ENCODE measurements around the gene MXD3.

The MXD3 gene

DNA sequence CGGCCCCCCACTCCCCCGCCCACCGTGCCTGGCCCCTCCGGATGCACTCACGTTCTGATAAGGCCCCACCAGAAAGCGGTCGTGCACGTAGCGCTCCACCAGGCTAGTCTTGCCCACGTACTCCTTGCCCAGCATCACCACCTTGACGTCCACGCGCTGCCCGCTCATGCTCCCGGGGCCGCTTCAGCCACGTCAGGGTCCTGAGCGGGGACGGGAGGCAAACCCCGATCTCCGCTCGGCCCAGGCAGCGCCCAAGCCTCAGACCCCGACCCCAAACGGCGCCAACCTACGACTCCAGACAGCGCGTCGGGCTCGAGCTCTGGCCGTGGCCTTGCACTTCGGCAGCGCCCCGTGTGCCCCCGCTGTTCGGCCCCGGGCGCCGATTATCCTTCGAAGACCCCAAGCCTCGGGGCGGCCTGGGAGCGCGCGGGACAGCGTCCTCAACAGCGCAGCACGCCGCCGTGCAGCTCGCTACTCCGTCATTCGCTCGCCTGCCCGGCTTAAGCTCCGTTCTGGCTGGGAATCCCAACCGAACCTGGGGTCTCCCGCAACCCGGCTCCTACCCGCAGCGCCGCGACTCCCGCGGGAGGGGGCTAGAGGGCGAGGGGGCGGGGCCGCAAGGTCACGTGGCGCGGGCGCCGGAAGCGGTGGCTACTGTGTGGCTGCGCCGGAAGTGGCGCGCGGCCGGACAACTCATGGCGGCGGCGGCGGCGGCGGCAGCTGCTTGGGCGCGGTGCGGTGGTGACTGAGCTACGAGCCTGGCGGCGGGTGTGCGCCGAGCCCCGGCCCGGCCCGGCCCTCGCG, 8.4 kb downstream of the MXD3 start, which contains the start of the genes PRELID1 and RAB24:
Gene PRELID1, plus strand, starts transcription at position 679 of the 804 bp plus-strand sequence. CDS start 187 bp downstream, outside the sequence.
Gene RAB24, minus strand, starts transcription at position 599 of the 804 bp plus-strand sequence. Its CDS starts 431 bp downstream, at position 168.
- peak; percentile 83 for DNase-seq (ENCODE audit: low spot score)

- DNase-seq (ENCODE audit: low spot score) = no peak
Measured at GRCh38 chr5:177302354-177303110, 9.2 kb downstream of the MXD3 start.

DNA sequence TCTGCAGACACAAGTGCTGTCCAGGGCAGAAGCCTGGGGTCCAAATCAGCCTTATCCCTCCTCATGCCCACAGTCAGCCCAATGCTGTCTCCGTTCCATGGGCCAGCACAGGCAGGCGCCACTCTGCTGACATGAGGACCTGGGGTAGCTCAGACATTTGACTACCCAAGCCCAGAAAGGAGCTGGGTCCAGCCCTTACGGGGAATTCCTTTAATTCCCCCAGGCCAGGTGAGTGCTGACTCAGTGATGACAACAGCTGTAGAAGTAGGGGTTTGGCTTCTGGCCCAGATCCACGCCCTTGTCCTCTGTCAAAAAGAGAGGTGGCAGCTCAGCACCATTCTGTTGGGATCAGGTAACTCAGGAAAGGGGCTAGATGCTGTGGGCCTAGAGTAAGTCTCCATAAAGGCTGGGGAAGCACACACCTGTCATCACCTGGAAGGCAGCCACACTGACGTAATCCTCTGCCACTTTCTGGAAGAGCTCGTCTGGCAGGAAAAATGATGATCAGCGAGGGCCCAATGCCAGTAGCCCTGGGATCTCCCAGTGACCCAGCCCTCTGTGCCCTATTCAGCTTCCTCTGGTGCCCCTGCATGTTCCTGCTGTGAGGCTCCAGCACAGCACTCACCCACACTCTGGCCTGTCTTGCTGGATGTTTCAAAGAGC, 10.1 kb downstream of the MXD3 start:
- peak; percentile 32 for DNase-seq (ENCODE audit: low spot score)

DNA sequence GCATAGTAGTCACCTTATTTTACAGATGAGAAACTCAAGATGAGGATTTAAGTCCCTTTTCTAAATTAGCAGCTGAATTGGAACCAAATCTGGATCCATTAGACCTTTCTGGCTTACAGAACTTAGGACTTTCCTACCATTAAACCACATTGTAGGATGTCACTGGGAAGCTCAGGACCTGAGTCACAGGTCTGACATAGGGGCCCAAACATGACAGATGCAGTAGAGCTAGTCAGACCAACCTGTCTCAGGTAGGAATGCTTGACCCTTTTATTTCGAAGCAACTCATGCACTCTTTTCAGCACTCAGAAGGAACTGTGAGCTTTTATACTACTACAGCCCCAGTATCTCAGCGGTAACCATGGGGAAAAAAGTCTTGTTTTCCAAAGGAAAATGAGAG, 10.7 kb downstream of the MXD3 start:
- DNase-seq (ENCODE audit: low spot score) = no peak

DNA sequence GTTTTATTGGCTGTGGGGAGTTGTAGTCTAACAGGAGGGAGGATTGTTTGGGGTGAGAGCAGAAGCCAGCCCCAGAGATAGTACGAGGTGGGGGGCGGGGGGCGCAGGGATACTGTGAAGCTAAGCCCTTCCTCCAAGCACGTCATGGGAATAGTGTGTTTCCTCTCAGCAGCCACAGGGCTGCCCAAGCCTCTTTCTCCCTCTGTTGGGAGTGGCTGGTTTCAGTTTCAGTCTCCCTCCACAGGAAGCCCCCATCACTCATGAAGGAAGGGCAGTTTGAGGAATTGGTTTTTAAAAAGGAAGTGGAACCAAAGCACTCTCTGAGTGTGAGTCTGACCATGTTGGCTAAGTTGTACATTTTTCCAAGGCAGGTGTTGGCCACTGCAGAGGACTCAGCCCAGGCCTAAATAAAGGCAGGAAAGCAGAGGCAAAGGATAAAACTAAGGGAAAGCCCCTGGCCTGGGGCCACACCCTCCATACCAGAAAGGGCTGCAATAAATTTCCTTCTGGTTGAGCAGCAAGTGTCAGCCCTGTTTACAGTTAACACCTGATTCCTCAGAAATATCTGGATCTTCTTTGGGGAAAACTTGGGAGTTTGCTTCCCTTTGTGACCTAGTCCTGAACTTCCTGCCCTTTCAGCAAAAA, 11.3 kb downstream of the MXD3 start:
- DNase-seq (ENCODE audit: low spot score) = peak; percentile 60

GRCh38 chr5:177299697-177300096, 12.0 kb downstream of the MXD3 start:
- no peak for DNase-seq (ENCODE audit: low spot score)

DNA sequence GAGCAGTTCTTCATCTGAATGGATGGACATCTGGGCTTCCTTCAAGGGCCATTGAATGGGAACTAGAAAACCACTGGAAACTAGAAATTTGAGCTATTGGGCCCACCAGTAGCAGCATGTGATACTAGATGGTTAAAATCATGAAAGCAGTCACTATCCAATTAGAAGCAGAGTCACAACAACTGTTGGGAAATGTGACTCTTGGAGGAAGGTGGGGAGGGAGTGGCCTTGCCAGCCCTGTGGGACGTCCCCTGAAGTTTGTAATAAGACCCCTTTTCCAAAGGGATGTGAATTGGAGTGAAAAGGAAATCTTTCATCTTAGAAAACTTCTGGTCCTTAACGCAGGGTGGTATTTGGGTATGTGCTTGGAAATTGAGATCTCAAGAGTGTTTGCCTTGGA, 13.8 kb downstream of the MXD3 start:
- no peak for DNase-seq (ENCODE audit: low spot score)

- no peak for DNase-seq (ENCODE audit: low spot score)
Measured at GRCh38 chr5:177296581-177296980, 15.1 kb downstream of the MXD3 start.

DNA sequence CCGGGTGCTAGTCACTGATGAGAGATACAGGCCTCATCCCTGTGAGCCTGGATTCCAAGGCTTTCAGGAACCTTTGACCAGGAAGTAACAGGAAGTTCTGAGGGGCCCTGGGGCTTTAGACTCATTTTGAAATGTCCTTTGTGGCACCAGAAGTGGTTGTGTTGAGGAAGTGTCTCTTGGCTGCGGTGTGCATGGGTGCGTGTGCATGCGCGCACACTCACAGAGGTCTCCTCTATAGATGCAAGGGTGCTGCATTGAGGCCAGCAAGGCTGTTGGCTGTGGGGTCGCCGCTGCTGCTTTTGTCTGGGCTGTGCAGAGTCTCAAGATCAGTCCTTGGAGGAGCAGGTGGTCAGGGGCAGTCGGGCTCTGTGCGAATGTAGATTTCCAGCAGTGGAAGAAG, 15.8 kb downstream of the MXD3 start:
- DNase-seq (ENCODE audit: low spot score) = no peak

GRCh38 chr5:177294632-177295031, 17.1 kb downstream of the MXD3 start:
- DNase-seq (ENCODE audit: low spot score) = no peak

- no peak for DNase-seq (ENCODE audit: low spot score)
Measured at GRCh38 chr5:177293819-177294581, 17.7 kb downstream of the MXD3 start.

GRCh38 chr5:177291735-177292134, 20.0 kb downstream of the MXD3 start:
- no peak for DNase-seq (ENCODE audit: low spot score)

GRCh38 chr5:177290816-177291596, 20.7 kb downstream of the MXD3 start:
- DNase-seq (ENCODE audit: low spot score) = no peak

GRCh38 chr5:177288191-177288590, 23.5 kb downstream of the MXD3 start:
- DNase-seq (ENCODE audit: low spot score) = no peak

DNA sequence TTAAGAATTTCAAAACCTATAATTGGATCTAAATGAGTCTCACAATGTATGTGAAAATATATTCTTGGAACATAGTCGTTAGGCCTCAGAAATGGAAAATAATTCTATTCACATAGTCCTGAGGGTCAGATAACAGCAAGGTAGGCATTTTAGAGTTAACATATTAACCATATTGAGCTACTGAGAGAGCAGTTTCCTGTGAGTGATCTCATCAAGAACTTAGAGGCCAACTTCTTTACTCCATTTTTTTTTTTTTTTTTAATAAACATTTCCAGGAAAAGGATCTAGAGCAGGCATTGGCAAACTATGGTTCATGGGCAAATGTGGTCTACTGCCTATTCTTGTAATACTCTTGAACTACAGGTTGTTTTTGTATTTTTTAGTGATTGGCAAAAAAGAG, 34.8 kb downstream of the MXD3 start:
- no peak for DNase-seq (ENCODE audit: low spot score)

- no peak for DNase-seq (ENCODE audit: low spot score)
Measured at GRCh38 chr5:177275883-177276282, 35.8 kb downstream of the MXD3 start.

DNA sequence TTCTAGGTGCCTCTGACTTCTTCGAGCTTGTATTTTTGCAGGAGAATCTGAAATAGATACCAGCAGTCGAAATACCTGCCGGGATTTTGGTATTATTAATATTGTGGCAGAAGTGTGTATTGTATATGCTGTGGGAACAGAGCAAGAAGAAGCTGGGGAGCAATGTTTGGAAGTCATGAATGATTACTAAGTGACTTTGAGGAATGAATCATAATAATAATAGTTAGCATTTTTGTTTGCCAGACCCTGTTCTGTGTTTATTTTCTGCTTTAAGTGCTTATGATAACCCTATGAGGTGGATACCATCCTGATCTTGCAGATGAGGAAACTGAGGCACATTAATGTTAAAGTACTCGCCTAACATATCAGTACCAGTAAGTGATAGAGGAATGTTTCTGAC, 40.6 kb downstream of the MXD3 start:
- no peak for DNase-seq (ENCODE audit: low spot score)

- DNase-seq (ENCODE audit: low spot score) = no peak
Measured at GRCh38 chr5:177270653-177271052, 41.0 kb downstream of the MXD3 start.

- DNase-seq (ENCODE audit: low spot score) = no peak
Measured at GRCh38 chr5:177269976-177270375, 41.7 kb downstream of the MXD3 start.

DNA sequence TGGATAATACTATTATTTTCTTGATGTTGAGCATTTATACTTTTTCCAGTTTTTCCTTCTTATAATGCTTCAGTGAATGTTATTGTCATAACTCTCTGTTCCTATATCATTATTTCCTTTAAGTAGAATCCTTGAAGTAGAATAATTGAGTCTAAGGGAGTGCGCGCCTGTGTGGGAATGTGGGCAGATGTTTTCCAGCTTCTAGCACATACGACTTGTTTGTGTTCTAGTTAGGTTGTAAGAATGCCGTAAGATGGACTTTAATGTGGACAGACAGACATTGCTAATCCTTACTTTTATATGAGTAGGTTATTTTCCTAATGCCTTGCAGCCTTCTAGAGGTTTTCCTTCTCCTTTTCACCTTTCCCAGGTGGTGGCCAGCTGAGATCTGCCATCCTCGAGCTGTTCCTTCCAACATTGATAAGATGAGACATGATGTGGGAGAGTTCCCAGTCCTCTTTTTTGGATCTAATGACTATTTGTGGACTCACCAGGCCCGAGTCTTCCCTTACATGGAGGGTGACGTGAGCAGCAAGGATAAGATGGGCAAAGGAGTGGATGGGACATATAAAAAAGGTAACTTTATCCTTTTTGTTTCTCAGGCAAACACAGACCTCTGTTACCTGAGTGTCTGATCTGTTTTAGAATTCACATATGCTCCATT, 42.3 kb downstream of the MXD3 start:
- DNase-seq (ENCODE audit: low spot score) = no peak
